Measurements from ENCODE around the gene CEBPZOS.
A peak's percentile ranks its signal among the peaks of the same experiment; 100 is the strongest.
"Not testable (repeated sequence)": the region's sequence is repeated elsewhere in the genome, so short reads cannot be mapped to it uniquely, and the experiment has no call there.

Gene CEBPZOS

GRCh38 chr2:37191253-37191652 lies 5.0 kb upstream of the CEBPZOS start:
- no peak for DNase-seq (ENCODE audit: low read depth in 2 of 2)

- no peak for DNase-seq (ENCODE audit: low read depth in 2 of 2)
Measured at GRCh38 chr2:37191747-37192146, 4.5 kb upstream of the CEBPZOS start.

GRCh38 chr2:37192551-37192950 lies 3.7 kb upstream of the CEBPZOS start:
- no peak for DNase-seq (ENCODE audit: low read depth in 2 of 2)

- not testable (repeated sequence) for DNase-seq (ENCODE audit: low read depth in 2 of 2)
Measured at GRCh38 chr2:37195862-37196319, 405 bp upstream of the CEBPZOS start.

GRCh38 chr2:37198681-37199065 lies 2.4 kb downstream of the CEBPZOS start:
- no peak for DNase-seq (ENCODE audit: low read depth in 2 of 2)

GRCh38 chr2:37201208-37201607 lies 4.9 kb downstream of the CEBPZOS start:
- DNase-seq (ENCODE audit: low read depth in 2 of 2): no peak

- no peak for DNase-seq (ENCODE audit: low read depth in 2 of 2)
Measured at GRCh38 chr2:37201766-37202165, 5.5 kb downstream of the CEBPZOS start.

GRCh38 chr2:37203708-37204107 lies 7.4 kb downstream of the CEBPZOS start:
- no peak for DNase-seq (ENCODE audit: low read depth in 2 of 2)

- DNase-seq (ENCODE audit: low read depth in 2 of 2): not testable (repeated sequence)
Measured at GRCh38 chr2:37205071-37205661, 8.9 kb downstream of the CEBPZOS start.

- DNase-seq (ENCODE audit: low read depth in 2 of 2): no peak
Measured at GRCh38 chr2:37205689-37206341, 9.5 kb downstream of the CEBPZOS start.

- DNase-seq (ENCODE audit: low read depth in 2 of 2): not testable (repeated sequence)
Measured at GRCh38 chr2:37206760-37207159, 10.5 kb downstream of the CEBPZOS start.

GRCh38 chr2:37211212-37211611 lies 14.9 kb downstream of the CEBPZOS start:
- DNase-seq (ENCODE audit: low read depth in 2 of 2): no peak

- DNase-seq (ENCODE audit: low read depth in 2 of 2): no peak
Measured at GRCh38 chr2:37211939-37212338, 15.6 kb downstream of the CEBPZOS start.

- DNase-seq (ENCODE audit: low read depth in 2 of 2): no peak
Measured at GRCh38 chr2:37215250-37215649, 19.0 kb downstream of the CEBPZOS start.

- DNase-seq (ENCODE audit: low read depth in 2 of 2): no peak
Measured at GRCh38 chr2:37219046-37219445, 22.8 kb downstream of the CEBPZOS start.

- DNase-seq (ENCODE audit: low read depth in 2 of 2): no peak
Measured at GRCh38 chr2:37223131-37223530, 26.8 kb downstream of the CEBPZOS start.

- no peak for DNase-seq (ENCODE audit: low read depth in 2 of 2)
Measured at GRCh38 chr2:37224063-37224462, 27.8 kb downstream of the CEBPZOS start.

- not testable (repeated sequence) for DNase-seq (ENCODE audit: low read depth in 2 of 2)
Measured at GRCh38 chr2:37225129-37225528, 28.8 kb downstream of the CEBPZOS start.

- DNase-seq (ENCODE audit: low read depth in 2 of 2): no peak
Measured at GRCh38 chr2:37226863-37227262, 30.6 kb downstream of the CEBPZOS start.

GRCh38 chr2:37228788-37229187 lies 32.5 kb downstream of the CEBPZOS start:
- DNase-seq (ENCODE audit: low read depth in 2 of 2): no peak

GRCh38 chr2:37230581-37230980 lies 34.3 kb downstream of the CEBPZOS start:
- DNase-seq (ENCODE audit: low read depth in 2 of 2): no peak

GRCh38 chr2:37231241-37232130 lies 35.2 kb downstream of the CEBPZOS start, which contains the start of the genes CEBPZ and NDUFAF7:
TSS of gene CEBPZ (minus strand) at chr2:37231596. CDS start at chr2:37231567, 29 bp downstream.
TSS of gene NDUFAF7 (plus strand) at chr2:37231658. CDS start at chr2:37231706, 48 bp downstream.
- DNase-seq (ENCODE audit: low read depth in 2 of 2): peak; percentile 65 to 66
